Measurements from ENCODE around the gene ARMC12.

The ARMC12 gene

DNA sequence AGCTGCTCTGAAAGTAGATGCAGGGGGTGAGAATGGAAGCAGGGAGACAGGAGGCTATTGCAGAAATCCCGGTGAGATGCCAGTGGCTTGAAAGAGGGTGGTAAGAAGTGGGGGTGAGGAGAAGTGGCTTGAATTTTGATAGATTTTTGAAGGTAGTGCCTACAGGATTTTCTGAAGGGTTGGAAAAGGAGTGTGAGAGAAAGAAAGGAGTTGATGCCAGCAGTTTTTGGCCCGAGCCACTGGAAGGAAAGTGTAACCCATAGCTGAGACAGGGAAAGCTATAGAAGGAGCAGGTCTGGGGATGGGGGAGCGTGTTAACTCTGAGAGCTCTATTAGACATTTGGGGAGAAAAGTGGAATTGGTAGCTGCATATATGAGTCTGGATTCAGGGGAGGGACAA is 9.7 kb downstream of the ARMC12 start:
- TF ChIP-seq, protein P1, sequence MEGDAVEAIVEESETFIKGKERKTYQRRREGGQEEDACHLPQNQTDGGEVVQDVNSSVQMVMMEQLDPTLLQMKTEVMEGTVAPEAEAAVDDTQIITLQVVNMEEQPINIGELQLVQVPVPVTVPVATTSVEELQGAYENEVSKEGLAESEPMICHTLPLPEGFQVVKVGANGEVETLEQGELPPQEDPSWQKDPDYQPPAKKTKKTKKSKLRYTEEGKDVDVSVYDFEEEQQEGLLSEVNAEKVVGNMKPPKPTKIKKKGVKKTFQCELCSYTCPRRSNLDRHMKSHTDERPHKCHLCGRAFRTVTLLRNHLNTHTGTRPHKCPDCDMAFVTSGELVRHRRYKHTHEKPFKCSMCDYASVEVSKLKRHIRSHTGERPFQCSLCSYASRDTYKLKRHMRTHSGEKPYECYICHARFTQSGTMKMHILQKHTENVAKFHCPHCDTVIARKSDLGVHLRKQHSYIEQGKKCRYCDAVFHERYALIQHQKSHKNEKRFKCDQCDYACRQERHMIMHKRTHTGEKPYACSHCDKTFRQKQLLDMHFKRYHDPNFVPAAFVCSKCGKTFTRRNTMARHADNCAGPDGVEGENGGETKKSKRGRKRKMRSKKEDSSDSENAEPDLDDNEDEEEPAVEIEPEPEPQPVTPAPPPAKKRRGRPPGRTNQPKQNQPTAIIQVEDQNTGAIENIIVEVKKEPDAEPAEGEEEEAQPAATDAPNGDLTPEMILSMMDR (IDR thresholded peaks at IDR 0.05; ENCODE audit: control insufficient read depth, insufficient read depth, low read depth, low read length, missing control alignments) = no peak
- no peak for DNase-seq (ENCODE audit: low read depth)
- no peak overlapping the region for H3K4me3 ChIP-seq (ENCODE audit: control insufficient read depth, low read depth, low read length)

DNA sequence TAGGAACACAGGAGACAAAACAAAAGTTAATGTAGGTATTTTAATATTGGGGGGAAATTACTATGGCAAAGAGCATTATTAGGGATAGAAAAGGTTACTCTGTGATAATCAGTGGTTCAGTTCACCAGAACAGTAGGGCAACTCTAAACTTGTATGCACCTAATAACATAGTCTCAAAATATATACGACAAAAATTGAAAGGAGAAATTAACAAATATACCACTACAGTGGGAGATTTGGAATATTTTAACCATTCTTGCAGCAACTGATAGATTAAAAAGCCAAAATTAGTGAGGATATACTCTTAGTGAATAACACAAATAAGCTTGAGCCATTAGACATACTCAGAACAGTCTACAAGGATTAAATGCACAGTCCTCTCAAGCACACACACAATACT is 11.0 kb downstream of the ARMC12 start:
- TF ChIP-seq, protein P1 (IDR thresholded peaks at IDR 0.05; ENCODE audit: control insufficient read depth, insufficient read depth, low read depth, low read length, missing control alignments) = no peak
- no peak overlapping the region for H3K4me3 ChIP-seq (ENCODE audit: control insufficient read depth, low read depth, low read length)
- no peak for DNase-seq (ENCODE audit: low read depth)

DNA sequence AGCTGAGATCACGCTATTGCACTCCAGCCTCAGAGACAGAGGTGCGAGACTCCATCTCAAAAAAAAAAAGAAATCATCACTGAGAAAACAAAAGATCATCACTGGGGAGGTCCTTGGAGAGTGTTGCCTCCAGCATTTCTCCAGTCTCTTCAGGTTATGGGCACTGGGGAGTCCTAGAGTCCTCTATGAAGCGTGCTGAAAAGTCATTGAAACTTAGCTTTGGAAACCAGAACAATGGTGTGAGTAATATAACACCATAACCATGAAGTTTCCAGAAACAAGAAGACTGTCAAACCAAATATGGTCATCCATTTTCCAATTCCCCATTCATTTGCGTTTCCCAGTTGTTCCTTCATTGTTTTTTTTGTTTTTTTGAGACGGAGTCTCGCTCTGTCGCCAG is 13.7 kb downstream of the ARMC12 start:
- no peak for DNase-seq (ENCODE audit: low read depth)
- no peak overlapping the region for H3K4me3 ChIP-seq (ENCODE audit: control insufficient read depth, low read depth, low read length)
- TF ChIP-seq, protein P1 (IDR thresholded peaks at IDR 0.05; ENCODE audit: control insufficient read depth, insufficient read depth, low read depth, low read length, missing control alignments) = no peak

DNA sequence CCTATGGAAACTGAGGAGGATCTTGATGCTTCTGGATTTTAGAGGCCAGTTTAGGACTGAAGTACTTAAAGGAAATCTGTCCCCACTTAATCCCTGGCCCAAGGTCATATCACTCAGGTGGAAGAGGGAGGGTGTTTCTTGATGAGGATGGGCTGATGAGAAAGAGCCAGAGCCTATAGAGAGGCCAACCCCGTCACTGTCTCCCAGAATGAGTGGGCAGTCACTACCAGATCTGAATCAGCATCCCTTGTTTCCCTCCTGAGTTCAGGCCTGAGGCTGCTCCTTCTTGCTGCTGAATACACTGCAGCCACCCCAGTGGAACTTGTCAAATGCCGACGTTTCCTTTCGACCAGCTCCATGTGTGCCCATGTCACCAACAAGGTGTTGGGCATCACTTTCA is 14.8 kb downstream of the ARMC12 start:
- no peak overlapping the region for H3K4me3 ChIP-seq (ENCODE audit: control insufficient read depth, low read depth, low read length)
- DNase-seq (ENCODE audit: low read depth) = no peak
- TF ChIP-seq, protein P1 (IDR thresholded peaks at IDR 0.05; ENCODE audit: control insufficient read depth, insufficient read depth, low read depth, low read length, missing control alignments) = no peak

DNA sequence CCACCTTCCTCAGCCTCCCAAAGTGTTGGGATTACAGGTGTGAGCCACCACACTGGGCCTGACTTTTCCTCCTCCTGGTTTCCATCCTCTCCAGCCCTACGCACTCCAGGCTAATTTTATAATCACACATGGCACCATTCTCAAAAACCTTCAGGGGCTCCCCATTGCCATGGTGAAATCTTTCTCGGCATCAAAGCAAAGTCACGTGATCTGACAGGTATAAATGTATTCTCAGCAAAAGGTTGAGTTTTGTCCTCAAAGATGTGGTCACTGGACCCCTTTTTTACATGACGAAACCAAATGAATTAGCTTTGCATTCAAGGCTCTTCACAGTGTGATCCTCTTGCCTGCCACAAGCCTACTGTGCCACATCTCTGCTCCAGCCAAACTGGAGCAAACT is 15.5 kb downstream of the ARMC12 start:
- no peak overlapping the region for H3K4me3 ChIP-seq (ENCODE audit: control insufficient read depth, low read depth, low read length)
- TF ChIP-seq, protein P1 (IDR thresholded peaks at IDR 0.05; ENCODE audit: control insufficient read depth, insufficient read depth, low read depth, low read length, missing control alignments) = no peak
- DNase-seq (ENCODE audit: low read depth) = no peak

DNA sequence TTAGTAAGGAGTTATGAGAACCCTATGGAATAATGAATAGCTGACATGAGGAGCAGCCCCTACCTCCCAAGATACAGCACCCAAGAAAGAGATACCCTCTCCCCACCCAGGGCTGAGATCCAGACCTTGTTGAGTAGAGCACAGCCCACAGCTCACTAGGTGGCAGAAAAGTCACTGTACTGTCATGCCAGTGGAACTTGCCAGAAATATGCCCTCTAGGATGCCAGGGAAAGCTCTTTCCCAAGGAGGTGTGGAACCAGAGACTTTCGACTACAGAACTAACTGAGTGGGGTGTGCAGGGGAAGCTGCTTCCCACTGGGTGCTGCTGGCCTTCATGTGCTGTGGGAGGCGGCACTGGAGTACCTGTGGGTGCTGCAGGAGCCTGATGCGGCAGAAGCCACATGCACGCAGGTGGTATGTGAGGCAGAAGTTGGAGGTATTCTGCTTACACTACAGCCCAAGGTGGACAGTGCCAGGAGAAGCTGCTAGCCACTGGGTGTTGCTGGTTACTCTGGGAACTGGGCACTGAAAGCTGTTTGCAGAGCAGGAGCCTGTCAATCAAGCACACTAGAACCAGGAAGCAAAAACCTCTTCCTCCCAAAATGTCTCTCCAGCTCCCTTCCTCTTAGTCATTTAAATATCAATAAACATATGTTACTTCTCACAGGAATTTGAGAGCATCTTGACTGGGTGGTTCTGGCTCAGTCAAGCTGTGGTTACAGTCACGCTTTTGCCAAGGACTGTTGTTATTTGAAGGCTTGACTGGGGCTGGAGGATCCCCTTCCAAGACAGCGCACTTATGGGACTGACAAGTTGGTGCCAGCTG is 17.8 kb downstream of the ARMC12 start:
- no peak for DNase-seq (ENCODE audit: low read depth)
- TF ChIP-seq, protein P1 (IDR thresholded peaks at IDR 0.05; ENCODE audit: control insufficient read depth, insufficient read depth, low read depth, low read length, missing control alignments) = no peak
- H3K4me3 ChIP-seq (ENCODE audit: control insufficient read depth, low read depth, low read length) = no peak overlapping the region

Data from AG09309 (cell line).